Measurements from ENCODE around the gene CNBP.
"Not testable (repeated sequence)": the region's sequence is repeated elsewhere in the genome, so short reads cannot be mapped to it uniquely, and the experiment has no call there.

CNBP gene

DNA sequence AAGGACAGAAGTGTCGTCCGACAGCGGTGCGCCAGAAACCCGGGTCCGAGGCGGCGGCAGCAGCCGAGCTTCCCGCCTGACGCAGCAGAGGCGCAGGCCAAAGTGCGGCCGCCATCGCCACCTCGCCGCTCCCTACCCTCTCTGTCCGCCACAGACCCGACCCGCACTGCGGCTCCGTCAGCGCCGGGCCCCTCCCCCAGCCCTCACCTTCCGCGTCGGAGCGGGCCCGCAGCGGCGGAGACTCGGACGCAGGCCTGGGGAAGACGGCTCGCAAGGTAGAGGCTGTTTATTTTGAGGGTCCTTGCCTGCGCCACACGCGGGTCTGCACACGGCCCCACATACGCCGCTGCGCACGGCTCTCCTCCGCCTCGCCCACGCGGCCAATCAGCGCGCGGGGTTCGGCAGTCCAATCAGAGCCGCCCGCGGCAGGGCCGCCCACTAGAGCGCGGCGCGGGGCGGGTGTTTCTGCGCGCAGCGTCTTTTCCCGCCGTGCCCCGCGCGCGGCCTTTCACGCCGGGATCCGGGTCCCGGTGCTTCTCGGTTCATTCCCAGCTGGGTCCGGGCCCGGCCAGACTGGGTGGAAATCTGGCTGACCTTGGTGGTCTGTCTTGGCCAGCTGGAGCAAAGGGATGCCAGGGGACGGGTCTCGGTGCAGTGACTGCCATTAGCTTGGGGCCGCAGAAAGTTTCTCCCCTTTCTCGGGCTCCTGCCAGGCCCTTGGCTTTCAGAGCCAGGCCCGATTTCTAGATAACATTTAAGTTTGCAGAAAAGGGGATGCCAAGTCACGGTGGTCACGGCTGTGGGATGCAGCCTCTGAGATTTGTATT lies at the start of gene CNBP:
Gene CNBP, minus strand, starts transcription at position 328 of the 827 bp plus-strand sequence. CDS start 12,139 bp downstream, outside the sequence.
- peak; percentile 96 for DNase-seq

DNA sequence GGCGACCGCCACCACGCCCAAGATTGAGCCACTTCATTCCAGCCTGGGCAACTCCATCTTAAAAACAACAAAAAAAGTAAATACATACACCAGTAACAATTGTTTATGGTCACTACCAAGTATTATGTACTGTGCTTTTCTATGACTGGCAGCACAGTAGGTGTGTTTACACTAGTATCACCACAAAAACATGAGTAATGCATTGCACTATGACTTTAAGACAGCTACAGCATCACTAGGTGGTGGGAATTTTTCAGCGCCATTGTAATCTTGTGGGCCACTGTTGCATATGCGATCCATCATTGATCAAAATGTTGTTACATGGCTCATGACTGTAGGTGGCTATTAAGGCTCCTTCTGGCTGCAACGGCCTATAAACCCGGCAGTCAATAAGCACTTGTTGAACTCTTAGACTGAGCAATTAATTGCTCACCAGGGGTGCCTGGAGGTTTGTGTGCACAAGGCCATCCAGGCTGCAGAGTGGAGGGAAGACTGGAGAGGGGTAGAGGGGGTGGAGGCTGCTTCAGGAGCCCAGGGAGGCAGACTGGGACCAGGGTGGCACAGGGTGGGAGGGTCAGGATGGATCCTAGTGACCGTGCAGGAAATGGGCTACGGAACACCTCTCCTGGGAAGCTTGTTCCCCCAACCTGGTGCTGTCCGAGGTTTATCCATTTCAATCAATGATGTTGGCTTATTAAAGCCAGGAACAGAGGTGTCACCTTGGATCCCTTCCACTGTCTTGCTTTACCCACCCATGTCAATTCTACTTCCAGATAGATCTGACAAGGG lies 47.8 kb upstream of the CNBP start:
- DNase-seq, result no peak

DNA sequence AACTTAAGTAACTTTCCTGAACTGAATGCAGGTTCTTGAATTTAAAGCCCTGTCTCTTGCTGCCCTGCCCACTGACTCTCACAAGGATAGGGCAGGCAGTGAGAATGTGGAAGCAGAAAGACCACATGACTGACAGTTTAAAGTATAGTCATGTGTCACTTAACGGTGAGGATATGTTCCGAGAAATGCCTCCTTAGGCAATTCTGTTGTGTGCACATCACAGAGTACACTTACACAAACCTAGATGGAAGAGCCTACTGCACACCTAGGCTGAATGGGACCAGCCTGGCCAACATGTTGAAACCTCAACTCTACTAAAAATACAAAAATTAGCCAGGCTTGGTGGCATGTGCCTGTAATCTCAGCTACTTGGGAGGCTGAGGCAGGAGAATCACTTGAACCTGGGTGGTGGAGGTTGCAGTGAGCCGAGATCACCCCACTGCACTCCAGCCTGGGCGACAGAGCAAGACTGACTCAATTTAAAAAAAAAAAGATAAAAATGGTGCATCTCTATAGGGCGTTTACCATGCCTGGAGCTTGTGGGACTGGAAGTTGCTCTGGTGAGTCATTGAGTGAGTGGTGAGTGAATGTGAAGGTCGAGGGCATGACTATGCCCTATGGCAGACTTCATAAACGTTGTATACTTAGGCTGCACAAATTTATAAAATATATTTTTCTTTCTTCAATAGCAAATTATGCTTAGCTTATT lies 46.8 kb upstream of the CNBP start:
- DNase-seq, result peak; percentile 90

GRCh38 chr3:129228891-129229585 lies 45.3 kb upstream of the CNBP start:
- DNase-seq, result peak; percentile 68

- peak; percentile 76 for DNase-seq
Measured at GRCh38 chr3:129226374-129226773, 42.7 kb upstream of the CNBP start.

DNA sequence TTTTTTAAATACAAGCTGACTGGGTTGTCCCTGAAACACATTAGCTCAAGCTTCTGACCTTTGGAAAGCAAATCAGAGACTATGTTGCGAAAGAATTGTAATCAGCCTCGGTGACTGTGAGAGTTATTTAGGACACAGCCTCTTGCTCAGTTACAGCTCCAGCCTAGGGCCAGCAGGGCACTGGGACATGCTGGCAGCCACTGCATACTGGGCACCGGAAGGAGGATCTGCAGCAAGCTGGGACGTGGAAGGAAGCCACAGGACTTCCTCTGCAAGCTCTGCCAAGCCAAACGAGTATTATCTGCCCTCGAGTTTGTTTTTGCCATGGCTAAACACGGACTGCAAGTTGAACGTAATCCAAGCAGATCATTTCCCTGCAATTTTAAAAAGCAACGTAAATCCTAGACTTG lies 41.3 kb upstream of the CNBP start:
- DNase-seq, result peak; percentile 78

DNA sequence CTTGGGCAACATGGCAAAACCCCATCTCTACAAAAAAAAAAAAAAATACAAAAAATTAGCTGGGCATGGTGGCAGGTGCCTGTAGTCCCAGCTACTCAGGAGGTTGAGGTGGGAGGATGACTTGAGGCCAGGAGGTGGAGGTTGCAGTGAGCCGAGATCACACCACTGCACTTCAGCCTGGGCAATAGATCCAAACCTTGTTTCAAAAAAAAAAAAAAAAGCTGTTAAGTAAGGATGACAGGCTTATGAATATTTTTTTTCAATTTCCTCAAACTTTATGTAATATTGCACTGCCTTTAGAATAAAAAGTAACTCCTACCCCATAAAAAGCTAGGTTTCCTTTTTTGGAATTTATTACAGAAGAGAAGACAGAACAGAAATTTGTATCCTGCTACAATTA lies 40.7 kb upstream of the CNBP start:
- not testable (repeated sequence) for DNase-seq

GRCh38 chr3:129218742-129219141 lies 35.0 kb upstream of the CNBP start:
- DNase-seq, result no peak

DNA sequence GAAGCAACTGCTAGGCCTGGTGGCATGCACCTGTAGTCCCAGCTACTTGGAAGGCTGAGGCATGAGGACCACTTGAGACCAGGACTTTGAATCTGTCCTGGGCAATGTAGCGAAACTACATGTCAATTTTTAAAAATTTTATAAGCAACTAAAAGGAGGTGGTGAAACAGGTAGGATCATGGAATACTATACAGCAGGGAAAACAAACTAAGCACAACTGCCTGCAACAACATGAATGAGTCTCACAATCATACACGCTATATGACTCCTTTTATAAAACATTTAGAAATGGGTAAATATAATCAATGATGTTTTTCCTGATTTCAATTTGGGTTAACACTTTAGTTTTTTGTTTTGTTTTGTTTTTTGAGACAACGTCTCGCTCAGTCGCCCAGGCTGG lies 29.5 kb upstream of the CNBP start:
- no peak for DNase-seq

GRCh38 chr3:129211772-129212171 lies 28.1 kb upstream of the CNBP start:
- DNase-seq, result no peak

DNA sequence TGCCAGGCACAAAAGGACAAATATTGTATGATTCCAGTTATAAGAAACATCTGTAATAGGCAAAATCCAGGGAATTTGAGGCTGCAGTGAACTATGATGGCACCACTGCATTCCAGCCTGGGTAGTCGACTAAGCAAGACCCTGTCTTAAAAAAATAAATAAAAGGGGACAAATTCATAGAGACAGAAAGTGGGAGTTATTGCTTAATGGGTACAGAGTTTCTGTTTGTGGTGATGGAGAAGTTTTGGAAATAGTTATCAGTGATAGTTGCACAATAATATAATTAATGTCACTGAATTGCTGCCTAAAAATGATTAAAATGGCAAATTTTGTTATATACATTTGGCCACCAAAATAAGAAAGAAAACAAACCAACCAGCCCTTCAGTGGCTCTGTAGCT lies 27.6 kb upstream of the CNBP start:
- DNase-seq, result no peak

DNA sequence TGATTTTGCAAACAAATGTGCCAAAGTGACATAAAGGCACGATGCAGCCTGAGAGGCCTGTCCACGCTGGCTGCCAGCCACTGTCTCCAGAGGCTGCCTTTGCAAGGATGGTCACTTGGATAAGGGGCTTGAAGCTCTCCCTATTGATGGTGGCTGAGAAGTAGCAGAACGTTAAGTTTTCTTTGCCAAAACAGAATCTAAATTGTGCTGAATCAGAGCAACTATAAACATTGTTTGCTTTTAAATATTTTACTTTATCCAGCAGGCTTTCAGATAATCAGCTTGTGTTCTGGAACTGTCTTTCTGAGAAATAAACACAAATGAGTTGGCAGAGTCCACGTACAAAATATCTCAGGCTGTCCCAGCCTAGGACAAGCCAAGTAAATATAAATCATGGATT lies 23.8 kb upstream of the CNBP start:
- DNase-seq, result no peak

DNA sequence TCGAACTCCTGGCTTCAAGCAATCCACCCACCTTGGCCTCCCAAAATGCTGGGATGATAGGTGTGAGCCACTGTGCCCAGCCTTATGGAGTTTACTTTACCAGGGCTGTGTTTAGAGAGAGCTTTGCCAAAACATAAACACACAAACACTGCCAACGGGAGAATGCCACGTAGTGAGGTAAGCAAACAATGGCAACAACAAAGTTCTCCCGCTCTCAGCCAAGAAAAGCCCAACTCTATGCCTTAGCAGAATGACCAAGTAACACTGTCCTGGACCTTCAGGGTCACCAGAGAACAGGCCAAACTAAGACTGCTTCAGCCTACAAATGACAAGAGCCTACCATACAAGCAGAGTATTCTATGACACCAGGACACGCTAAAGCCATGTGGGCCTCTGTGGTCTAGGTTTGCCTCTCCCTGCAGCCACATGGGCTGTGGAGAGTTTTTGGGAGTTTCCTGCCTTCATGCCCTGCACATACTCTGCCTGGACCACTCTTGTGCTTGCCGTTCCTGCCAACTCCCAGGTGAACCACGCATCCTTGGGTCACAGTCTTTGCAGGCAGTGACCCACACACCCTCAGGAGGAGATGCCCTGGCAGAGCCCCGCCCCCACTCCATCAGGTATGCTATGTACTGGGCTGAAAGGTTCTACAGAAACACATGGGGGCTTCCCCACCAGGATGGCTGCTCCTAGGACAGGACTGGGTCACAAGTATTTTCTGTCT lies 21.6 kb upstream of the CNBP start:
- no peak for DNase-seq

DNA sequence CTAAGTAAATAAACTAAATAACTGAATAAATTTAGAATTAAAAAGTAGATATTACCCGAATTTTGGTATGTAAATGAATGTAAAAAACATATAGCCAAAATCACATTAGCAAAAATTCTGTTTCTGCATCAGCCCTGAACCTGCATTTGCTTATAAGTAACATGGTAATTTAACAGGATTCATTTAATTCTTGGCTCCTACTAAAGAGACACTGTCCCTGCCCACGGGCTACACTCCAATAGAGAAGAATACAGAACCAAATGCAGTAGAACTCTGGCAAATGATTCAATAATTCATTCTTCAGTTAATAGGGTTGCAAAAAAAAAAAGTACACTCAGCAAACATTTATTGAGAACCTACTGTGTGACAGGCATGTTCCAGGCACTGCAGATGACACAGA lies 20.8 kb upstream of the CNBP start:
- no peak for DNase-seq

DNA sequence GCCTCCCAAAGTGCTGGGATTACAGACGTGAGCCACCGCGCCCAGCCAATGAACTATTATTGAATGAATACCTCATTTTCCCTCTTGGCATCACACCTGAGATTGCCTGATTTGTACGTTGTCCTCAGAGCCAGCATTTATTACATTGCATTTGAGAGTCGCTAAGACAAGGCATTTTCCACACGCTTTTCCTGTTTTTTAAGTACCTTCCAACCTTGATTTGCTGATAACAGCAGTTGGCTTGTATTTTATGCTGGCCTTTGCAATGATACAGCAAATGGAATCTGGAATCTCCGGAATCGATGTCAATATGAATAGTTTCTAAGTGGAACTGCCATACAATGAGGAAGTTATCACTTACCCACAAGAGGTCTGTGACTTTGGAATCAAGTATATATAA lies 15.7 kb upstream of the CNBP start:
- DNase-seq, result no peak

DNA sequence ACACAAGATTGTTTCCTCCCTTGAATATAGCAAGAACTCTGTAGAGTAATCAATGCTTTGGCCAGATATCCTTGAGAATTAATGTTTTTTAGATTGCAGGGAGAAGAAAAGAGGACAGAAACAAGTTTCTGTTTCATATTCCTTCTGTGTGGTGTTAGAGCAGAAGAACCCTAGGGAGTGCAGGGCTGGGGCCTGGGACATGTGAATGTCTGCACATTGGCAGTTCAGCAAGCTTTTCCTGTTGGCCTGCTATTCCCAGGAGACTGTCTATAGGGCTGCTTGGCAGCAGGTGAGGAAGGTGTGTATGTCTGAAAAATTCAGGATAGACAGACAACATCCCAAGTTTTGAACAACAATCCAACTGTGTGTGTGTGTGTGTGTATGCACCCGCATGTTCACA lies 13.6 kb upstream of the CNBP start:
- DNase-seq, result no peak

GRCh38 chr3:129196601-129197000 lies 12.9 kb upstream of the CNBP start:
- DNase-seq, result no peak

- peak; percentile 70 for DNase-seq
Measured at GRCh38 chr3:129195731-129196256, 12.1 kb upstream of the CNBP start.

DNA sequence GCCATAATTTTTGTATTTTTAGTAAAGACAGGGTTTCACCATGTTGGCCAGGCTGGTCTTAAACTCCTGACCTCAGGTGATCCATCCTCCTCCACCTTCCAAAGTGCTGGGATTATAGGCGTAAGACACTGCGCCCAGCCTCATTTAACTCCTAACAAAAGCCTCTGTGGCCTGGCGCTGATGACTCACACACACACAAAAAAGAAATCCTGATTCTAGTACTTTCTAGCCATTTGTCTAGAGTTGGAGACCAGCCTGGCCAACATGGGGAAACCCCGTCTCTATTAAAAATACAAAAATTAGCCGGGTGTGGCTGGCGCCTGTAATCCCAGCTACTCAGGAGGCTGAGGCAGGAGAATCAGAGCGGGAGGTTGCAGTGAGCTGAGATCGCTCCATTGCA lies 6.1 kb upstream of the CNBP start:
- DNase-seq, result not testable (repeated sequence)

DNA sequence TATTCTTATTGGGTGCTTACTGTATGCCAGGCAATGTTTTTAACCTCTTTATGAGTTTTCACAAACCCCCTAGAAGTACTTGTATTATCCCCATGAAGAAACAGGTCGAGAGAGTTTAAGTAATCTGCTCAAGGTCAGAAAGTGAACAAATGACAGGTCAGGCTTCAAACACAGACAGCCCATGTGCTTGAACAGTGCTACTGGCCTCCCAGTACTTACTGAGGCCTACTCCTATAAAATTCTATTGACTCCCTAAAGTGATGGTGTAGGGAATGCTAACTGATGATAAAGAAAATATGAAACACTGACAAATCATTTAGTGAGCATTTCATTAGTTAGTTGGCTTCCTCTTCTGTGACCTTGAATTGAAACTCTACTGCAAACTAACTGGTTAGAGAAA lies 4.2 kb upstream of the CNBP start:
- no peak for DNase-seq

DNA sequence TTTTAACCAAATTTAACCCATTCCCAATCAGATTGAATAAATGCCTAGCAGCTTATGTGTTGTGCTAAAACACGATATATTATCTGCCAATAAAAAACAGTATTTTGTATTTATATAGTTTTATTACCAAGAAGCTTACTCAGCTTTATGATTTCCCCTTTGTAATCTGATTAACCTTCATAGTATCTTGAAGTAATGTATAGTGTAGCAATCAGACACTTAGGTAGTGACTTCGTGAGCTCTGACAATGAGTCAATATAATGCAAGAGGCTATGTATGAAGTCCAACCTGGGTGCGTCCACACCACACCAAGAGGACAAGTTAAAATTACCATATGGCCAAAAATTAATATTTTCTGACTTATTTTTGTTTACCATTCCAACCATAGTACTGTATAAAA lies 2.1 kb upstream of the CNBP start:
- peak; percentile 29 for DNase-seq
